ENCODE measurements around the gene FOXC2. TPM values are rescaled to one million over a fixed set of nuclear protein-coding genes. Genes with fewer than 3 reads are reported as not detected.
A peak's percentile ranks its signal among the peaks of the same experiment; 100 is the strongest.

Gene FOXC2
- total RNA-seq, result 10 to 100 TPM in 3 of 4 donors, 1 to 10 TPM in 1; 9.3 to 18.2 (median 14.1) TPM

DNA sequence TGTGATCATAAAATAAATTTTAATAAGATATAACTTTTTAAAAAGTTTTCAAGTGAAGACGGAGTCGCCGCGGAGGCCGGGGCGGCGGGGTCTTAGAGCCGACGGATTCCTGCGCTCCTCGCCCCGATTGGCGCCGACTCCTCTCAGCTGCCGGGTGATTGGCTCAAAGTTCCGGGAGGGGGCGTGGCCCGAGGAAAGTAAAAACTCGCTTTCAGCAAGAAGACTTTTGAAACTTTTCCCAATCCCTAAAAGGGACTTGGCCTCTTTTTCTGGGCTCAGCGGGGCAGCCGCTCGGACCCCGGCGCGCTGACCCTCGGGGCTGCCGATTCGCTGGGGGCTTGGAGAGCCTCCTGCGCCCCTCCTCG lies at the start of gene FOXC2:
FOXC2 (plus strand) TSS at position 229 of the 365 bp plus-strand sequence. CDS start 507 bp downstream, outside the sequence.
- peak; percentile 87 to 89 for DNase-seq (ENCODE audit: low spot score in 2 of 2)
- 1 to 4% methylated on average over 27 to 28 of the region's 30 CpGs for WGBS, 2 donors
- Histone ChIP-seq H3K27me3 (peaks cover 0 to 69% of the 10 kb centered on the region in 2 donors), H3K4me1 (peaks cover 0 to 35% (median 2%) of the 10 kb centered on the region in 4 donors), H3K4me3 (peak within 1 kb of the TSS; percentile 42 to 60 (median 46)), H3K27ac (peak within 1 kb of the TSS; percentile 53 to 79 (median 74)), H3K36me3 (no peaks in the 10 kb centered on the region), H3K9me3 (no peaks in the 10 kb centered on the region)
- TF ChIP-seq EP300 (IDR thresholded peaks at IDR 0.05) (peak in 1 of 2 donors; percentile 45), POLR2A (IDR thresholded peaks at IDR 0.05) (peak; percentile 68 to 71)
- TF ChIP-seq, protein P1, sequence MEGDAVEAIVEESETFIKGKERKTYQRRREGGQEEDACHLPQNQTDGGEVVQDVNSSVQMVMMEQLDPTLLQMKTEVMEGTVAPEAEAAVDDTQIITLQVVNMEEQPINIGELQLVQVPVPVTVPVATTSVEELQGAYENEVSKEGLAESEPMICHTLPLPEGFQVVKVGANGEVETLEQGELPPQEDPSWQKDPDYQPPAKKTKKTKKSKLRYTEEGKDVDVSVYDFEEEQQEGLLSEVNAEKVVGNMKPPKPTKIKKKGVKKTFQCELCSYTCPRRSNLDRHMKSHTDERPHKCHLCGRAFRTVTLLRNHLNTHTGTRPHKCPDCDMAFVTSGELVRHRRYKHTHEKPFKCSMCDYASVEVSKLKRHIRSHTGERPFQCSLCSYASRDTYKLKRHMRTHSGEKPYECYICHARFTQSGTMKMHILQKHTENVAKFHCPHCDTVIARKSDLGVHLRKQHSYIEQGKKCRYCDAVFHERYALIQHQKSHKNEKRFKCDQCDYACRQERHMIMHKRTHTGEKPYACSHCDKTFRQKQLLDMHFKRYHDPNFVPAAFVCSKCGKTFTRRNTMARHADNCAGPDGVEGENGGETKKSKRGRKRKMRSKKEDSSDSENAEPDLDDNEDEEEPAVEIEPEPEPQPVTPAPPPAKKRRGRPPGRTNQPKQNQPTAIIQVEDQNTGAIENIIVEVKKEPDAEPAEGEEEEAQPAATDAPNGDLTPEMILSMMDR (IDR thresholded peaks at IDR 0.05), result no peak

DNA sequence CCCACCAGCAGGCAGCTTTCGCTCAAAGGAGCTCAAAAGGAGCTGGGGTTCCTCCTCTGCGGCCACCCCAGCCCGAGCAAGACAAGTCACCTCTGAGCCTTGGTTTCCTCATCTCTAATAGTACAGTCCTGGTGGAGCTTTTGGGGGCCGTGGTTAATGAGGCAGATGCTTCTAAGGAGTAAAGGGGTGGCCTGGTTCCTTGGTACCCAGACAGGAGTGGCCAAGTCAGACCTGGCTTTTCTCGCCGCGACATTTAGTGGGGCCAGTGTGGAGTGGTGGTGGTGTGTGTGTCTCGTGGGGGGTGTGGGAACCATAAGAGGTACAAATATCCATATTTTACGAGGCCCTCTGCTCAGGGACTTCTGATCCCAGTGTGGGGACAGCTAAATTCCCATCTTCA lies 49.6 kb upstream of the FOXC2 start:
- WGBS, 2 donors, result 44 to 51% methylated on average over 9 of the region's 9 CpGs
- Histone ChIP-seq H3K4me1 (peaks cover 0 to 40% (median 3%) of the 10 kb centered on the region in 4 donors), H3K4me3 (no peak overlapping the region), H3K36me3 (no peaks in the 10 kb centered on the region), H3K27ac (peak overlapping the region in 1 of 4 donors; percentile 31), H3K27me3 (peaks cover 3 to 96% of the 10 kb centered on the region in 2 donors), H3K9me3 (no peaks in the 10 kb centered on the region)
- TF ChIP-seq EP300 (IDR thresholded peaks at IDR 0.05) (no peak), POLR2A (IDR thresholded peaks at IDR 0.05) (no peak)
- TF ChIP-seq, protein P1 (IDR thresholded peaks at IDR 0.05), result no peak
- DNase-seq (ENCODE audit: low spot score in 2 of 2), result no peak

DNA sequence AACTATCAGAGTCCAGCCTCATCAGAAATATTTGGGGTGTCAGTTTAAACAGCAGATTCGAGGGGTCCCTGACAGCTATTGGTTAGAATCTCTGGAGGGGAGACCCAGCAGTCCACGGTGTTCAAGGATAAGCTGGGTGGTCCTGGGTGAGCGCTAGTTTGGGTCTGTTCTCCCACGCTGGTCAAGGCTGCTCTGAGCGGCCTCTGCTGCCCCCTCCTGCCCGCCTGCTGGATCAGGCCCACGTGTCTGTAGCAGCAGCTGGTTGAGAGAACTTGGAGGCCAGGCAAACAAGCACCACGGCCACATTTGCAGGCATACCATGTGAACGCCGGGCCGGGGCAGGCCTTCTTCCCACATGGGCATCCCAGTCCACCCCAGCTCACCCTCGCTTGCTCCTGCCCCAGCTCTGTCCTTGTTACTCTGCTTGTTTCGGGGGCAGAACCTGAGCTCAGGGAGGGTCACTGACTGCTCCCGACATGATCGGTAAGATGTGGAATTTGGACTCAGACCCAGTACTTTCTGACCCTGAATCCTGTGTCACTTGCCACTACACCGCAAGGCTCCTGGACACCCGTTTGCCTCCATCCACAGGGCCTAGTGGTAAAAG lies 48.9 kb upstream of the FOXC2 start:
- Histone ChIP-seq H3K4me1 (peaks cover 0 to 36% (median 3%) of the 10 kb centered on the region in 4 donors), H3K27ac (peak overlapping the region in 1 of 4 donors; percentile 31), H3K9me3 (no peaks in the 10 kb centered on the region), H3K4me3 (no peak overlapping the region), H3K36me3 (no peaks in the 10 kb centered on the region), H3K27me3 (peaks cover 3 to 94% of the 10 kb centered on the region in 2 donors)
- peak; percentile 37 to 49 for DNase-seq (ENCODE audit: low spot score in 2 of 2)
- TF ChIP-seq POLR2A (IDR thresholded peaks at IDR 0.05), result no peak
- TF ChIP-seq, protein P1 (IDR thresholded peaks at IDR 0.05), result peak; percentile 50 to 70 (median 63)
- WGBS, 2 donors, result 29 to 33% methylated on average over 10 to 13 of the region's 17 CpGs

DNA sequence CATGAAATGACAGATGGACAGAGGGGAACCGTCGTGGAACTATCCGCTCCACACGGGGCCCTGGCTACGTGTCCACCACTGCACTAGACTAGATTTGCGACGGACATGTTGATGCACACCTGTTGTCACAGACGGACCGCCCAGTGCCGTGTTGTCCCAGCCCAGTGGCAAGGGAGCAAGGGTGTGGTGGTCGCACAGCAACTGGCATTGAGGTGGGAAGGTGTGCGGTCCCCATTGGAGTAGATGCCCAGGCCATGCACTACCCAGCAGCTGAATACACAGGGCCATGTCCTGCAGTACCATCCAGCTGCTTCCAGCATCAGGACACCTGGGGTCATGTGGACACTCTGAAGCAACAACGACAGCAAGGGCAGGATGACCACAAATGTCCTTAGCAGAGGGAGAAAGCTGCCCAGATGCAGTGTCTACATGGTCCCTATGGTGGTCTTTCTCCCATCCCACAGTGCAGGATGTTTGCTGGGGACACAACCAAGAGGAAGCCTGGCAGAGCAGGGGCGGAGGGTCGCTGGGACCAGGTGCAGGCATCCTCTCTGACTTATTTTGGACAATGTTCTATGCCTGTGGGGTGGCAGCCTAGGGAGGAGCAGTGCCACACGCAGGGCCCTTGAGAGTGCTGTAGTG lies 47.5 kb upstream of the FOXC2 start:
- H3K27me3 ChIP-seq, result peaks cover 0 to 86% of the 10 kb centered on the region in 2 donors
- H3K27ac ChIP-seq, result no peak overlapping the region
- H3K4me1 ChIP-seq, result peaks cover 0 to 36% (median 3%) of the 10 kb centered on the region in 4 donors
- TF ChIP-seq, protein P1 (IDR thresholded peaks at IDR 0.05), result no peak
- no peak for TF ChIP-seq POLR2A (IDR thresholded peaks at IDR 0.05)
- TF ChIP-seq EP300 (IDR thresholded peaks at IDR 0.05), result no peak
- H3K36me3 ChIP-seq, result no peaks in the 10 kb centered on the region
- no peak overlapping the region for H3K4me3 ChIP-seq
- DNase-seq (ENCODE audit: low spot score in 2 of 2), result no peak
- 83 to 93% methylated on average over 16 of the region's 16 CpGs for WGBS, 2 donors
- no peaks in the 10 kb centered on the region for H3K9me3 ChIP-seq
